Panc1 (cell line): ENCODE measurements around the gene LIMCH1. TPM values are rescaled to one million over a fixed set of nuclear protein-coding genes. Genes with fewer than 3 reads are reported as not detected.

Source experiments
- ATAC-seq: fragments of 200-7000 bp; cut with Tn5 transposase; 2 replicates; pipeline ENCODE4 v1.9.1; 2020; ENCODE audit warnings: mild to moderate bottlenecking, moderate library complexity
- BruUV-seq: library from RNA; stranded (reverse); fragments of 400-500 nt; replicated peaks from 2 replicates; lab custom pipeline; 2021; lab: Mats Ljungman, UMichigan
- CTCF ChIA-PET: fragments of 300-600 bp; sonication (Branson Sonifier 250); formaldehyde crosslinking; loops from one replicate; lab custom pipeline; 2022; ENCODE audit warnings: antibody characterized with exemption; lab: Charles Lee
- POLR2A ChIA-PET: fragments of 300-600 bp; sonication (Branson Sonifier 250); formaldehyde crosslinking; loops from one replicate; lab custom pipeline; 2022; ENCODE audit warnings: antibody characterized with exemption; lab: Charles Lee
- DNase-seq: peaks from one replicate; pipeline ENCODE4 v3.0.0-alpha.2; 2010; ENCODE audit warnings: low read depth, low spot score
- H3K27ac ChIP-seq: 2 replicates; pipeline ENCODE4 v1.5.1; 2011; ENCODE audit warnings: mild to moderate bottlenecking, low read length, inconsistent platforms
- H3K27me3 ChIP-seq: fragments of 200-500 bp; sonication (Bioruptor generic); 2 replicates; pipeline ENCODE4 v1.6.0; 2014; ENCODE audit warnings: low read length, inconsistent platforms; ENCODE audit not compliant: control insufficient read depth, insufficient read depth
- H3K36me3 ChIP-seq: fragments of 200-500 bp; sonication (Bioruptor generic); 2 replicates; pipeline ENCODE4 v1.5.1; 2014; ENCODE audit warnings: inconsistent platforms, mild to moderate bottlenecking, low read length, moderate library complexity; ENCODE audit not compliant: control insufficient read depth, insufficient read depth
- H3K4me1 ChIP-seq: 2 replicates; pipeline ENCODE4 v1.5.1; 2011; ENCODE audit warnings: inconsistent platforms, mild to moderate bottlenecking, low read length, moderate library complexity; ENCODE audit not compliant: control insufficient read depth, insufficient read depth
- H3K4me3 ChIP-seq, 2 experiments: 2 replicates each; pipeline ENCODE4 v1.5.1; 2011 to 2012; ENCODE audit warnings: low read depth in 2 of 2, low read length in 2 of 2, mild to moderate bottlenecking in 2 of 2, inconsistent platforms in 1 of 2, moderate library complexity in 1 of 2
- H3K9me3 ChIP-seq: fragments of 200-500 bp; sonication (Bioruptor generic); 2 replicates; pipeline ENCODE4 v1.5.1; 2014; ENCODE audit warnings: low read depth, mild to moderate bottlenecking, inconsistent platforms, low read length, moderate library complexity; ENCODE audit not compliant: control insufficient read depth, insufficient read depth
- CTCF ChIP-seq: fragments of 450-650 bp; IDR thresholded peaks from 2 replicates; pipeline ENCODE4 v1.5.1; 2017; ENCODE audit warnings: mild to moderate bottlenecking
- POLR2AphosphoS5 ChIP-seq: IDR thresholded peaks from 2 replicates; pipeline ENCODE4 v1.6.1; 2012; ENCODE audit warnings: mild to moderate bottlenecking, low read depth, low read length, moderate library complexity
- REST ChIP-seq, 2 experiments: IDR thresholded peaks; 2 replicates each; pipeline ENCODE4 v1.6.1; 2011 to 2012; ENCODE audit warnings: low read depth in 2 of 2, control low read depth in 1 of 2, low read length in 1 of 2, mild to moderate bottlenecking in 1 of 2, moderate library complexity in 1 of 2; ENCODE audit not compliant: insufficient read depth in 1 of 2
- SIN3A ChIP-seq: IDR thresholded peaks from 2 replicates; pipeline ENCODE4 v1.6.1; 2012; ENCODE audit warnings: low read depth, mild to moderate bottlenecking, low read length, moderate library complexity, borderline replicate concordance; ENCODE audit not compliant: insufficient read depth
- TCF7L2 ChIP-seq: IDR thresholded peaks from 2 replicates; pipeline ENCODE4 v1.6.1; 2011; ENCODE audit warnings: mild to moderate bottlenecking, low read depth, low read length, inconsistent platforms
- in situ Hi-C: cut with HindIII; loops from 2 replicates; pipeline ENCODE4 v1.10.0; 2016; ENCODE audit warnings: low sequenced_read_pairs, low pct_unique_long_range_greater_than_20kb
- intact Hi-C: fragments of 100-400 bp; cut with micrococcal nuclease; formaldehyde crosslinking; loops from one replicate; pipeline ENCODE4 v1.10.0; 2022; ENCODE audit not compliant: unreplicated experiment
- total RNA-seq: library from RNA; stranded (reverse); gene quantifications from one replicate; pipeline ENCODE4 v1.2.1, GENCODE V29; 2021; ENCODE audit not compliant: unreplicated experiment

LIMCH1 gene
- total RNA-seq, 1 experiment from 2014 or later: 3.3 TPM

GRCh38 chr4:41668024-41668423, 130.1 kb downstream of the LIMCH1 start:
- TF ChIP-seq TCF7L2: no peak
- TF ChIP-seq CTCF: no peak
- no peak for TF ChIP-seq REST (IDR thresholded peaks at IDR 0.05; ENCODE audit: insufficient read depth in 1 of 2, low read depth in 2 of 2, low read length in 1 of 2)
- TF ChIP-seq SIN3A: no peak
- no peak for TF ChIP-seq POLR2AphosphoS5
- Histone ChIP-seq H3K4me3 (no peak overlapping the region), H3K4me1 (no peaks in the 10 kb centered on the region), H3K9me3 (no peaks in the 10 kb centered on the region), H3K27me3 (no peaks in the 10 kb centered on the region), H3K36me3 (no peaks in the 10 kb centered on the region), H3K27ac (no peak overlapping the region)
- BruUV-seq: no TSS peak
- DNase-seq: no peak
- CTCF ChIA-PET: no interaction called here
- no peak for ATAC-seq
- in situ Hi-C loops: no loop called here
- intact Hi-C loops: no loop called here
- POLR2A ChIA-PET: no interaction called here

GRCh38 chr4:41670530-41670929, 132.6 kb downstream of the LIMCH1 start:
- POLR2A ChIA-PET: no interaction called here
- TF ChIP-seq CTCF (no peak), TCF7L2 (no peak), REST (IDR thresholded peaks at IDR 0.05; ENCODE audit: insufficient read depth in 1 of 2, low read depth in 2 of 2, low read length in 1 of 2) (no peak), SIN3A (no peak), POLR2AphosphoS5 (no peak)
- in situ Hi-C loops: no loop called here

More at GRCh38 chr4:41670530-41670929, 132.6 kb downstream of the LIMCH1 start:
- DNase-seq (no peak), ATAC-seq (no peak)
- Histone ChIP-seq H3K36me3 (no peaks in the 10 kb centered on the region), H3K9me3 (no peaks in the 10 kb centered on the region), H3K27ac (no peak overlapping the region), H3K27me3 (no peaks in the 10 kb centered on the region), H3K4me3 (no peak overlapping the region), H3K4me1 (no peaks in the 10 kb centered on the region)
- intact Hi-C loops: no loop called here
- BruUV-seq: no TSS peak
- CTCF ChIA-PET: no interaction called here
